GM12878 (cell line): ENCODE measurements around the gene SRCIN1. TPM values are rescaled to one million over a fixed set of nuclear protein-coding genes. Genes with fewer than 3 reads are reported as not detected.

Experiments
- ATAC-seq: fragments of 200-7000 bp; cut with Tn5 transposase; 3 replicates; pipeline ENCODE4 v1.9.1; 2020; ENCODE audit warnings: mild to moderate bottlenecking, moderate library complexity
- BruUV-seq: library from RNA; stranded (reverse); fragments of 400-500 nt; replicated peaks from 2 replicates; lab custom pipeline; 2021; lab: Mats Ljungman, UMichigan
- CTCF ChIA-PET: fragments of 300-600 bp; sonication (Branson Sonifier 250); formaldehyde crosslinking; extraction: SDS; loops from one replicate; lab custom pipeline; 2021; ENCODE audit warnings: inconsistent platforms; lab: Yijun Ruan, JAX
- POLR2A ChIA-PET: fragments of 350-600 bp; formaldehyde crosslinking; extraction: SDS; loops from one replicate; lab custom pipeline; 2021; ENCODE audit warnings: inconsistent platforms; lab: Charles Lee
- RAD21 ChIA-PET: fragments of 300-600 bp; sonication (Branson Sonifier 250); formaldehyde crosslinking; loops from one replicate; lab custom pipeline; 2023; ENCODE audit warnings: antibody characterized with exemption; ENCODE audit not compliant: unreplicated experiment; lab: Charles Lee
- SMC1A ChIA-PET: fragments of 300-600 bp; sonication (Branson Sonifier 250); formaldehyde crosslinking; loops from one replicate; lab custom pipeline; 2023; ENCODE audit not compliant: unreplicated experiment, uncharacterized antibody; lab: Charles Lee
- DNase-seq: peaks from one replicate; pipeline ENCODE4 v3.0.0-alpha.2; 2011; ENCODE audit warnings: low read depth, low spot score
- FAIRE-seq: peaks from 3 replicates; lab custom pipeline; 2011; peaks lifted over from hg19 to GRCh38; lab: Jason Lieb, UNC
- H2AFZ ChIP-seq: 2 replicates; pipeline ENCODE4 v1.6.0; 2011; ENCODE audit warnings: low read depth, low read length, control low read depth; ENCODE audit not compliant: control insufficient read depth
- H3K27ac ChIP-seq: 2 replicates; pipeline ENCODE4 v1.5.1; 2011; ENCODE audit warnings: control low read depth; ENCODE audit not compliant: control insufficient read depth, insufficient read depth
- H3K27me3 ChIP-seq, 2 experiments: replicated peaks in 1 of 2; 2 replicates each; pipeline versions ENCODE4 v1.6.0 to v1.6.1; 2011; ENCODE audit warnings: low read length in 1 of 2; ENCODE audit not compliant: control insufficient read depth in 2 of 2, insufficient read depth in 2 of 2
- H3K36me3 ChIP-seq, 2 experiments: 2 replicates each; pipeline ENCODE4 v1.5.1; 2011; ENCODE audit warnings: low read length in 1 of 2; ENCODE audit not compliant: control insufficient read depth in 2 of 2, insufficient read depth in 2 of 2
- H3K4me1 ChIP-seq: 2 replicates; pipeline ENCODE4 v1.6.1; 2011; ENCODE audit warnings: mild to moderate bottlenecking, low read length, moderate library complexity, mixed read lengths; ENCODE audit not compliant: control insufficient read depth, insufficient read depth
- H3K4me2 ChIP-seq: 2 replicates; pipeline ENCODE4 v1.6.0; 2011; ENCODE audit warnings: control low read depth; ENCODE audit not compliant: control insufficient read depth, insufficient read depth
- H3K4me3 ChIP-seq: fragments of 200-600 bp; sonication (generic); 2 replicates; pipeline ENCODE4 v1.5.1; 2016
- H3K79me2 ChIP-seq: 2 replicates; pipeline ENCODE4 v1.6.0; 2011; ENCODE audit warnings: low read length; ENCODE audit not compliant: control insufficient read depth, insufficient read depth
- H3K9ac ChIP-seq: 2 replicates; pipeline ENCODE4 v1.8.0; 2011; ENCODE audit warnings: low read length, control low read depth, mixed read lengths; ENCODE audit not compliant: control insufficient read depth, insufficient read depth
- H3K9me3 ChIP-seq: replicated peaks from 3 replicates; pipeline ENCODE4 v1.5.1; 2011; ENCODE audit warnings: mild to moderate bottlenecking, low read length; ENCODE audit not compliant: control insufficient read depth, insufficient read depth
- H4K20me1 ChIP-seq: 2 replicates; pipeline ENCODE4 v1.6.0; 2011; ENCODE audit not compliant: control insufficient read depth, insufficient read depth
- ASH2L ChIP-seq: fragments of 300-600, 200-600 bp; sonication (generic); IDR thresholded peaks from 2 replicates; pipeline ENCODE4 v1.6.1; 2017; ENCODE audit warnings: low read depth, mild to moderate bottlenecking, borderline replicate concordance
- ATF7 ChIP-seq: fragments of 450-650 bp; IDR thresholded peaks from 2 replicates; pipeline ENCODE4 v1.6.1; 2016; ENCODE audit warnings: low read depth, mild to moderate bottlenecking
- BMI1 ChIP-seq: fragments of 450-650 bp; IDR thresholded peaks from 2 replicates; pipeline ENCODE4 v1.6.1; 2016; ENCODE audit warnings: mild to moderate bottlenecking, moderate library complexity, borderline replicate concordance
- CBFB ChIP-seq: IDR thresholded peaks from 2 replicates; pipeline ENCODE4 v1.6.1; 2016; ENCODE audit warnings: antibody characterized with exemption, low read depth
- CHD1 ChIP-seq: IDR thresholded peaks from 2 replicates; pipeline ENCODE4 v1.6.1; 2012; ENCODE audit warnings: low read depth, low read length, improper control_type of control experiment
- DPF2 ChIP-seq: fragments of 450-650 bp; IDR thresholded peaks from 2 replicates; pipeline ENCODE4 v1.6.1; 2017; ENCODE audit warnings: mild to moderate bottlenecking
- ESRRA ChIP-seq: IDR thresholded peaks from 2 replicates; pipeline ENCODE4 v1.6.1; 2012; ENCODE audit warnings: mild to moderate bottlenecking, low read length, improper control_type of control experiment
- EZH2 ChIP-seq: IDR thresholded peaks from 2 replicates; pipeline ENCODE4 v1.6.1; 2012; ENCODE audit warnings: low read depth, mild to moderate bottlenecking, control low read depth, inconsistent platforms, low read length, borderline replicate concordance; ENCODE audit not compliant: control insufficient read depth
- HCFC1 ChIP-seq: fragments of 150-350 bp; IDR thresholded peaks from 2 replicates; pipeline ENCODE4 v1.6.1; 2014; ENCODE audit warnings: low read length
- HDGF ChIP-seq: fragments of 450-650 bp; IDR thresholded peaks from 2 replicates; pipeline ENCODE4 v1.6.1; 2016; ENCODE audit warnings: antibody characterized with exemption
- MTA2 ChIP-seq: fragments of 450-650 bp; IDR thresholded peaks from 2 replicates; pipeline ENCODE4 v1.6.1; 2016; ENCODE audit warnings: low read depth, mild to moderate bottlenecking, moderate library complexity
- NFIC ChIP-seq: IDR thresholded peaks from 2 replicates; pipeline ENCODE4 v1.6.1; 2012; ENCODE audit warnings: low read depth, mild to moderate bottlenecking, inconsistent platforms, low read length, moderate library complexity
- RELA ChIP-seq: fragments of 450-650 bp; IDR thresholded peaks from 2 replicates; pipeline ENCODE4 v1.8.0; 2014; ENCODE audit warnings: borderline replicate concordance; ENCODE audit not compliant: partially characterized antibody
- SMARCA5 ChIP-seq: fragments of 450-650 bp; IDR thresholded peaks from 2 replicates; pipeline ENCODE4 v1.6.1; 2017; ENCODE audit warnings: mild to moderate bottlenecking
- SRF ChIP-seq, 2 experiments: IDR thresholded peaks; 2 replicates each; pipeline ENCODE4 v1.6.1; 2011; ENCODE audit warnings: low read depth in 2 of 2, low read length in 2 of 2, mild to moderate bottlenecking in 1 of 2, moderate library complexity in 1 of 2
- YY1 ChIP-seq: IDR thresholded peaks from 2 replicates; pipeline ENCODE4 v1.6.1; 2011; ENCODE audit warnings: low read depth, mild to moderate bottlenecking, low read length
- ZNF622 ChIP-seq: fragments of 450-650 bp; IDR thresholded peaks from 2 replicates; pipeline ENCODE4 v1.6.1; 2017; ENCODE audit warnings: mild to moderate bottlenecking, inconsistent platforms
- WGBS: methylation state at CpG from one replicate; pipeline ENCODE4 v1.1.6; 2016; ENCODE audit warnings: low lambda C conversion rate; ENCODE audit not compliant: insufficient replicate concordance, insufficient coverage; ENCODE audit errors: missing lambda C conversion rate; 5-methylcytosine and 5-hydroxymethylcytosine counted together
- in situ Hi-C: fragments of 300-500 bp; cut with MboI; formaldehyde crosslinking; loops from 9 replicates; pipeline ENCODE4 v1.14.3; 2018; ENCODE audit warnings: mixed read lengths
- intact Hi-C: fragments of 100-400 bp; cut with micrococcal nuclease; formaldehyde crosslinking; loops from one replicate; pipeline ENCODE4 v1.14.2; 2022; ENCODE audit not compliant: unreplicated experiment
- polyA plus RNA-seq, 11 experiments: library from polyadenylated mRNA; depleted of rRNA in 4 of 11; unstranded in 6 of 11; stranded (reverse) in 5 of 11; fragments of >200 nt; fragmentation: Nextera tagmentation in 4 of 11; fragmentation: Illumina TruSeq in 1 of 11; extraction: Ambion mirVana in 4 of 11; extraction: Trizol in 1 of 11; gene quantifications; 1 replicate in 1 of 11; 2 replicates in 10 of 11; pipeline versions ENCODE4 v1.2.1 to v1.2.3, GENCODE V29; 2011 to 2016; ENCODE audit warnings: inconsistent platforms in 2 of 11, missing spikeins in 2 of 11, low read depth in 1 of 11
- total RNA-seq, 4 experiments: library from RNA; depleted of rRNA in 3 of 4; stranded (reverse); fragments of >200 nt in 3 of 4; fragmentation: Illumina TruSeq in 1 of 4; extraction: Trizol in 1 of 4; gene quantifications; 2 replicates each; pipeline versions ENCODE4 v1.2.1 to v1.2.3, GENCODE V29; 2013 to 2021

The SRCIN1 gene
- total and polyA plus RNA-seq, 10 of the 15 experiments (the other 5 are each of a cell fraction or from before 2014, with no cell fraction given): under 0.01 to 0.74 (median 0.20) TPM; not detected in 3

- in situ Hi-C loops: no loop called here
- Histone ChIP-seq H3K9me3 (no peaks in the 10 kb centered on the region), H3K4me3 (no peak overlapping the region), H3K79me2 (no peaks in the 10 kb centered on the region), H3K27ac (no peak overlapping the region), H4K20me1 (no peaks in the 10 kb centered on the region), H3K27me3 (peaks cover 22 to 38% of the 10 kb centered on the region in 2 experiments), H3K4me2 (no peak overlapping the region), H2AFZ (no peak overlapping the region), H3K4me1 (peaks cover 8% of the 10 kb centered on the region), H3K36me3 (no peaks in the 10 kb centered on the region), H3K9ac (no peak overlapping the region)
- DNase-seq: no peak
- no peak for ATAC-seq
- no TSS peak for BruUV-seq
- TF ChIP-seq ATF7 (no peak), EZH2 (no peak), SMARCA5 (no peak), CBFB (no peak), CHD1 (no peak), BMI1 (no peak), MTA2 (no peak), DPF2 (no peak), YY1 (no peak), HDGF (no peak), ESRRA (no peak), ASH2L (no peak), ZNF622 (no peak), SRF (IDR thresholded peaks at IDR 0.05; ENCODE audit: low read depth in 2 of 2, low read length in 2 of 2) (no peak), HCFC1 (no peak), NFIC (no peak), RELA (no peak)
- FAIRE-seq: no peak
- WGBS: 33% methylated on average over 13 of the region's 13 CpGs
- intact Hi-C loops: no loop called here
- ChIA-PET CTCF (no interaction called here), RAD21 (no interaction called here), SMC1A (no interaction called here), POLR2A (no interaction called here)
Measured at GRCh38 chr17:38574712-38575111, 31.0 kb downstream of the SRCIN1 start.
